H9 (cell line): Measurements from ENCODE around the gene NUMA1. TPM values are rescaled to one million over a fixed set of nuclear protein-coding genes. Genes with fewer than 3 reads are reported as not detected.

Experiments
- DNase-seq: peaks from one replicate; pipeline ENCODE4 v3.0.0-alpha.2; 2017
- H2AFZ ChIP-seq: one replicate; pipeline ENCODE4 v1.6.1; 2013; ENCODE audit warnings: mild to moderate bottlenecking, low read length, control low read depth, moderate library complexity
- H2AK5ac ChIP-seq: 2 replicates; pipeline ENCODE4 v1.6.1; 2013; ENCODE audit warnings: low read length, control low read depth, mixed read lengths; ENCODE audit not compliant: insufficient read length
- H2BK120ac ChIP-seq: one replicate; pipeline ENCODE4 v1.6.1; 2013; ENCODE audit warnings: low read depth, mild to moderate bottlenecking, low read length, control low read depth, inconsistent platforms; ENCODE audit not compliant: poor library complexity, severe bottlenecking
- H2BK12ac ChIP-seq: 2 replicates; pipeline ENCODE4 v1.6.1; 2013; ENCODE audit warnings: low read length, control low read depth, mixed read lengths, low read depth; ENCODE audit not compliant: insufficient read length
- H2BK15ac ChIP-seq: 2 replicates; pipeline ENCODE4 v1.6.1; 2013; ENCODE audit warnings: low read depth, low read length, control low read depth
- H2BK20ac ChIP-seq: one replicate; pipeline ENCODE4 v1.6.1; 2013; ENCODE audit warnings: low read depth, mild to moderate bottlenecking, low read length, control low read depth, inconsistent platforms; ENCODE audit not compliant: poor library complexity, severe bottlenecking
- H2BK5ac ChIP-seq: 2 replicates; pipeline ENCODE4 v1.6.1; 2013; ENCODE audit warnings: low read length, control low read depth, mixed read lengths; ENCODE audit not compliant: insufficient read length
- H3K14ac ChIP-seq: 2 replicates; pipeline ENCODE4 v1.6.1; 2013; ENCODE audit warnings: low read length, control low read depth; ENCODE audit not compliant: insufficient read depth
- H3K18ac ChIP-seq: 2 replicates; pipeline ENCODE4 v1.6.1; 2013; ENCODE audit warnings: low read depth, mild to moderate bottlenecking, mixed read lengths, low read length, control low read depth; ENCODE audit not compliant: insufficient read length
- H3K23ac ChIP-seq: 2 replicates; pipeline ENCODE4 v1.6.1; 2013; ENCODE audit warnings: low read length, control low read depth, mixed read lengths, low read depth; ENCODE audit not compliant: insufficient read length
- H3K23me2 ChIP-seq: 2 replicates; pipeline ENCODE4 v1.6.1; 2013; ENCODE audit warnings: low read depth, mild to moderate bottlenecking, mixed read lengths, low read length, control low read depth; ENCODE audit not compliant: insufficient read length, poor library complexity, severe bottlenecking
- H3K27ac ChIP-seq: 2 replicates; pipeline ENCODE4 v1.5.1; 2013; ENCODE audit warnings: low read length, control low read depth, mixed read lengths, low read depth; ENCODE audit not compliant: insufficient read length
- H3K27me3 ChIP-seq: 2 replicates; pipeline ENCODE4 v1.6.1; 2013; ENCODE audit warnings: low read length, control low read depth, inconsistent platforms; ENCODE audit not compliant: insufficient read depth
- H3K4ac ChIP-seq: 2 replicates; pipeline ENCODE4 v1.6.1; 2013; ENCODE audit warnings: low read depth, mild to moderate bottlenecking, control low read depth, inconsistent platforms, low read length, moderate library complexity
- H3K4me1 ChIP-seq: 2 replicates; pipeline ENCODE4 v1.6.1; 2013; ENCODE audit warnings: low read length, control low read depth, inconsistent platforms; ENCODE audit not compliant: insufficient read depth
- H3K4me2 ChIP-seq: 2 replicates; pipeline ENCODE4 v1.6.1; 2013; ENCODE audit warnings: low read length, control low read depth, mixed read lengths; ENCODE audit not compliant: insufficient read length, insufficient read depth
- H3K56ac ChIP-seq: 2 replicates; pipeline ENCODE4 v1.6.1; 2013; ENCODE audit warnings: low read depth, mild to moderate bottlenecking, mixed read lengths, low read length, control low read depth; ENCODE audit not compliant: insufficient read length
- H3K79me1 ChIP-seq: 2 replicates; pipeline ENCODE4 v1.6.1; 2013; ENCODE audit warnings: low read depth, mild to moderate bottlenecking, moderate library complexity, low read length, control low read depth, inconsistent platforms; ENCODE audit not compliant: insufficient read depth, poor library complexity, severe bottlenecking
- H3K79me2 ChIP-seq: 2 replicates; pipeline ENCODE4 v1.6.1; 2013; ENCODE audit warnings: low read length, control low read depth, inconsistent platforms; ENCODE audit not compliant: insufficient read depth
- H3K9ac ChIP-seq: 2 replicates; pipeline ENCODE4 v1.6.1; 2013; ENCODE audit warnings: low read length, control low read depth, mixed read lengths; ENCODE audit not compliant: insufficient read length; ENCODE audit errors: extremely low read depth
- H3K9me3 ChIP-seq: one replicate; pipeline ENCODE4 v1.6.1; 2013; ENCODE audit warnings: low read depth, low read length, inconsistent platforms; ENCODE audit not compliant: control insufficient read depth
- H3T11ph ChIP-seq: one replicate; pipeline ENCODE4 v1.6.1; 2013; ENCODE audit warnings: mild to moderate bottlenecking, low read length, control low read depth, inconsistent platforms
- H4K20me1 ChIP-seq: one replicate; pipeline ENCODE4 v1.6.1; 2013; ENCODE audit not compliant: control insufficient read depth, insufficient read length, insufficient read depth
- H4K5ac ChIP-seq: 2 replicates; pipeline ENCODE4 v1.6.1; 2013; ENCODE audit warnings: low read depth, mild to moderate bottlenecking, mixed read lengths, low read length, control low read depth; ENCODE audit not compliant: insufficient read length
- H4K8ac ChIP-seq: replicated peaks from 2 replicates; pipeline ENCODE4 v1.6.1; 2013; ENCODE audit warnings: low read length, control low read depth, mixed read lengths, low read depth; ENCODE audit not compliant: insufficient read length
- H4K91ac ChIP-seq: 2 replicates; pipeline ENCODE4 v1.6.1; 2013; ENCODE audit warnings: low read depth, mild to moderate bottlenecking, moderate library complexity, mixed read lengths, low read length, control low read depth; ENCODE audit not compliant: insufficient read length
- H3K27ac Mint-ChIP-seq, 3 experiments: 2 replicates in 2 of 3; 3 replicates in 1 of 3; pipeline ENCODE4 v1.8.0; 2020 to 2021; ENCODE audit warnings: mixed read lengths in 3 of 3, mild to moderate bottlenecking in 1 of 3, moderate library complexity in 1 of 3
- H3K27me3 Mint-ChIP-seq: 2 replicates; pipeline ENCODE4 v1.8.0; 2021; ENCODE audit warnings: low read depth, mild to moderate bottlenecking, moderate library complexity, mixed read lengths
- H3K36me3 Mint-ChIP-seq, 3 experiments: 2 replicates in 2 of 3; 3 replicates in 1 of 3; pipeline ENCODE4 v1.8.0; 2020 to 2021; ENCODE audit warnings: low read depth in 3 of 3, mixed read lengths in 3 of 3; ENCODE audit not compliant: insufficient read depth in 1 of 3
- H3K4me1 Mint-ChIP-seq, 2 experiments: 2 replicates each; pipeline ENCODE4 v1.8.0; 2020; ENCODE audit warnings: mixed read lengths in 2 of 2
- H3K4me3 Mint-ChIP-seq, 2 experiments: 2 replicates in 1 of 2; 3 replicates in 1 of 2; pipeline ENCODE4 v1.8.0; 2020 to 2021; ENCODE audit warnings: mild to moderate bottlenecking in 2 of 2, mixed read lengths in 2 of 2, moderate library complexity in 1 of 2
- H3K9me3 Mint-ChIP-seq, 2 experiments: 2 replicates in 1 of 2; 3 replicates in 1 of 2; pipeline ENCODE4 v1.8.0; 2020; ENCODE audit warnings: mild to moderate bottlenecking in 2 of 2, mixed read lengths in 2 of 2, moderate library complexity in 1 of 2
- CTCF ChIP-seq: fragments of 200-600 bp; sonication (generic); conservative IDR thresholded peaks from 3 replicates; pipeline ENCODE4 v1.8.0; 2021; ENCODE audit warnings: antibody characterized with exemption, mild to moderate bottlenecking
- WGBS: extraction: QIAGEN DNeasy Blood & Tissue Kit; methylation state at CpG from one replicate; pipeline ENCODE4 v1.1.7; 2013; ENCODE audit warnings: missing lambda C conversion rate, low lambda C conversion rate, mixed read lengths; ENCODE audit not compliant: insufficient read length; ENCODE audit errors: extremely low coverage; 5-methylcytosine and 5-hydroxymethylcytosine counted together
- total RNA-seq: library from RNA; stranded (reverse); gene quantifications from 2 replicates; pipeline ENCODE4 v1.2.1, GENCODE V29; 2021

NUMA1 gene
- total RNA-seq, 1 experiment from 2014 or later, result 136 TPM

GRCh38 chr11:72039856-72040401 is 40.4 kb downstream of the NUMA1 start:
- WGBS, result no CpG with 5 or more reads among the region's 6 CpGs
- Histone ChIP-seq H3K4me1 (peaks cover 9% of the 10 kb centered on the region; the same call in 1 of the 2 replicates), H3K79me2 (peaks cover 12% of the 10 kb centered on the region; the same call in 1 of the 2 replicates), H2AFZ (no peak overlapping the region), H3K23me2 (peaks cover 8% of the 10 kb centered on the region), H3K4ac (no peak overlapping the region), H3K79me1 (peaks cover 10% of the 10 kb centered on the region), H2BK15ac (no peak overlapping the region), H4K91ac (no peak overlapping the region), H3K18ac (peak overlapping the region; percentile 14), H4K5ac (no peak overlapping the region), H2BK12ac (no peak overlapping the region), H2BK120ac (peak overlapping the region; percentile 63), H4K20me1 (no peaks in the 10 kb centered on the region), H3K9me3 (no peaks in the 10 kb centered on the region), H3K27ac (no peak overlapping the region), H3T11ph (no peak overlapping the region), H3K14ac (no peak overlapping the region), H3K9ac (peak overlapping the region; percentile 63), H3K23ac (no peak overlapping the region), H3K4me2 (peak overlapping the region; percentile 45), H3K56ac (no peak overlapping the region), H2BK5ac (no peak overlapping the region), H3K27me3 (no peaks in the 10 kb centered on the region), H4K8ac (no peak overlapping the region), H2AK5ac (no peak overlapping the region), H2BK20ac (no peak overlapping the region)
- Mint-ChIP-seq H3K36me3 (peaks cover 12 to 22% (median 16%) of the 10 kb centered on the region in 3 experiments; a peak in 6 of 7 replicates), H3K4me3 (no peak overlapping the region), H3K27me3 (no peaks in the 10 kb centered on the region), H3K27ac (no peak overlapping the region), H3K9me3 (no peaks in the 10 kb centered on the region), H3K4me1 (peaks cover 10 to 13% of the 10 kb centered on the region in 2 experiments)
- DNase-seq, result no peak
- no peak for TF ChIP-seq CTCF
